Subcutaneous preadipocyte (primary cell): Measurements from ENCODE around the gene GALE. TPM values are rescaled to one million over a fixed set of nuclear protein-coding genes. Genes with fewer than 3 reads are reported as not detected.

Source experiments
- total RNA-seq: library from RNA; depleted of rRNA; stranded (reverse); fragments of >200 nt; gene quantifications from 2 replicates; pipeline ENCODE4 v1.2.3, GENCODE V29; 2012

GALE gene
- total RNA-seq: 20.6 and 36.4 TPM in 2 replicates

GRCh38 chr1:23800400-23801337 is at the start of gene GALE:
GALE (minus strand) TSS chr1:23800754; CDS start chr1:23799007, 1,747 bp downstream.

GRCh38 chr1:23825076-23825761 is 24.7 kb upstream of the GALE start, which contains the start of gene HMGCL:
HMGCL (minus strand) TSS chr1:23825429; CDS start chr1:23825415, 14 bp downstream.

GRCh38 chr1:23790696-23791515 is 9.6 kb downstream of the GALE start, which contains the start of gene LYPLA2:
LYPLA2 (plus strand) TSS chr1:23791145; CDS start chr1:23792683, 1,538 bp downstream.

GRCh38 chr1:23777979-23778814 is 22.4 kb downstream of the GALE start, which contains the start of gene PITHD1:
PITHD1 (plus strand) TSS chr1:23778418; CDS start chr1:23778516, 98 bp downstream.

Other genes with a start within 250 kb of the GALE start
- 10.4 and 18.4 TPM in 2 replicates for gene ID3, start 241.3 kb downstream of the GALE start, total RNA-seq
- gene RPL11, start 108.9 kb downstream of the GALE start, total RNA-seq: 559 and 984 TPM in 2 replicates
- 29.4 and 53.2 TPM in 2 replicates for gene ELOA, start 57.3 kb downstream of the GALE start, total RNA-seq
- 23.1 and 25.4 TPM in 2 replicates for gene PITHD1, start 22.3 kb downstream of the GALE start, total RNA-seq
- 43.0 and 55.3 TPM in 2 replicates for gene LYPLA2, start 9.6 kb downstream of the GALE start, total RNA-seq
- gene HMGCL, start 24.7 kb upstream of the GALE start, total RNA-seq: 24.8 and 29.8 TPM in 2 replicates
- 1.2 and 1.5 TPM in 2 replicates for gene FUCA1, start 67.5 kb upstream of the GALE start, total RNA-seq
- not detected in 2 replicates for gene CNR2, start 112.6 kb upstream of the GALE start, total RNA-seq
- 88.8 and 92.2 TPM in 2 replicates for gene PNRC2, start 159.1 kb upstream of the GALE start, total RNA-seq
- gene SRSF10, start 179.6 kb upstream of the GALE start, total RNA-seq: 72.8 and 95.2 TPM in 2 replicates